ENCODE measurements around the gene CERK.

GRCh38 chr22:46675479-46675878, 62.6 kb downstream of the CERK start:
- no peak for TF ChIP-seq CTCF (IDR thresholded peaks at IDR 0.05)
- TF ChIP-seq POLR2A (IDR thresholded peaks at IDR 0.05): no peak
- no peak for TF ChIP-seq POLR2AphosphoS5 (IDR thresholded peaks at IDR 0.05)
- no peak for TF ChIP-seq EP300 (IDR thresholded peaks at IDR 0.05)
